ENCODE results near the gene FRMD4A.
"Not testable (repeated sequence)": the region's sequence is repeated elsewhere in the genome, so short reads cannot be mapped to it uniquely, and the experiment has no call there.

Gene FRMD4A

GRCh38 chr10:13957856-13958255, 372.9 kb downstream of the FRMD4A start:
- Histone ChIP-seq H3K4me3 (replicated peaks; ENCODE audit: insufficient read depth, low read length) (no peak overlapping the region), H3K27ac (replicated peaks) (no peak overlapping the region), H3K27me3 (ENCODE audit: insufficient read depth, poor library complexity, severe bottlenecking) (no peaks in the 10 kb centered on the region)
- no peak for TF ChIP-seq CTCF (IDR thresholded peaks at IDR 0.05; ENCODE audit: insufficient read depth, low read length)
- no peak for TF ChIP-seq GABPA (IDR thresholded peaks at IDR 0.05; ENCODE audit: low read depth)
- TF ChIP-seq REST (IDR thresholded peaks at IDR 0.05; ENCODE audit: insufficient replicate concordance, low read depth) = no peak
- TF ChIP-seq POLR2AphosphoS5 (IDR thresholded peaks at IDR 0.05; ENCODE audit: low read depth) = no peak
- no peak for TF ChIP-seq SPI1 (IDR thresholded peaks at IDR 0.05; ENCODE audit: borderline replicate concordance, low read depth)
- no peak for DNase-seq (ENCODE audit: low read depth in 1 of 2, low spot score in 1 of 2)

GRCh38 chr10:13956826-13957225, 373.9 kb downstream of the FRMD4A start:
- H3K27ac ChIP-seq (replicated peaks) = no peak overlapping the region
- H3K4me3 ChIP-seq (replicated peaks; ENCODE audit: insufficient read depth, low read length) = no peak overlapping the region
- DNase-seq (ENCODE audit: low read depth in 1 of 2, low spot score in 1 of 2) = no peak
- TF ChIP-seq POLR2AphosphoS5 (IDR thresholded peaks at IDR 0.05; ENCODE audit: low read depth) = no peak
- no peak for TF ChIP-seq GABPA (IDR thresholded peaks at IDR 0.05; ENCODE audit: low read depth)
- TF ChIP-seq CTCF (IDR thresholded peaks at IDR 0.05; ENCODE audit: insufficient read depth, low read length) = no peak
- no peak for TF ChIP-seq REST (IDR thresholded peaks at IDR 0.05; ENCODE audit: insufficient replicate concordance, low read depth)
- no peak for TF ChIP-seq SPI1 (IDR thresholded peaks at IDR 0.05; ENCODE audit: borderline replicate concordance, low read depth)
- no peaks in the 10 kb centered on the region for H3K27me3 ChIP-seq (ENCODE audit: insufficient read depth, poor library complexity, severe bottlenecking)

GRCh38 chr10:13955409-13956068, 375.2 kb downstream of the FRMD4A start:
- Histone ChIP-seq H3K4me3 (replicated peaks; ENCODE audit: insufficient read depth, low read length) (no peak overlapping the region), H3K27me3 (ENCODE audit: insufficient read depth, poor library complexity, severe bottlenecking) (no peaks in the 10 kb centered on the region), H3K27ac (replicated peaks) (no peak overlapping the region)
- no peak for DNase-seq (ENCODE audit: low read depth in 1 of 2, low spot score in 1 of 2)
- TF ChIP-seq CTCF (IDR thresholded peaks at IDR 0.05; ENCODE audit: insufficient read depth, low read length) = no peak
- TF ChIP-seq REST (IDR thresholded peaks at IDR 0.05; ENCODE audit: insufficient replicate concordance, low read depth) = no peak
- TF ChIP-seq SPI1 (IDR thresholded peaks at IDR 0.05; ENCODE audit: borderline replicate concordance, low read depth) = no peak
- no peak for TF ChIP-seq GABPA (IDR thresholded peaks at IDR 0.05; ENCODE audit: low read depth)
- TF ChIP-seq POLR2AphosphoS5 (IDR thresholded peaks at IDR 0.05; ENCODE audit: low read depth) = no peak

- H3K27me3 ChIP-seq (ENCODE audit: insufficient read depth, poor library complexity, severe bottlenecking); H3K4me3 ChIP-seq (replicated peaks; ENCODE audit: insufficient read depth, low read length); DNase-seq (ENCODE audit: low read depth in 1 of 2, low spot score in 1 of 2); H3K27ac ChIP-seq (replicated peaks): not testable (repeated sequence)
These were observed 376.5 kb downstream of the FRMD4A start for GRCh38 chr10:13954195-13954594.

All from HL-60 (cell line).